ENCODE data around the gene S100A3. TPM values are rescaled to one million over a fixed set of nuclear protein-coding genes. Genes with fewer than 3 reads are reported as not detected.

The S100A3 gene
- total and polyA plus RNA-seq, 2 of the 13 experiments (the other 11 are each of a cell fraction or from before 2014, with no cell fraction given): 2.5 to 4.5 TPM

DNA sequence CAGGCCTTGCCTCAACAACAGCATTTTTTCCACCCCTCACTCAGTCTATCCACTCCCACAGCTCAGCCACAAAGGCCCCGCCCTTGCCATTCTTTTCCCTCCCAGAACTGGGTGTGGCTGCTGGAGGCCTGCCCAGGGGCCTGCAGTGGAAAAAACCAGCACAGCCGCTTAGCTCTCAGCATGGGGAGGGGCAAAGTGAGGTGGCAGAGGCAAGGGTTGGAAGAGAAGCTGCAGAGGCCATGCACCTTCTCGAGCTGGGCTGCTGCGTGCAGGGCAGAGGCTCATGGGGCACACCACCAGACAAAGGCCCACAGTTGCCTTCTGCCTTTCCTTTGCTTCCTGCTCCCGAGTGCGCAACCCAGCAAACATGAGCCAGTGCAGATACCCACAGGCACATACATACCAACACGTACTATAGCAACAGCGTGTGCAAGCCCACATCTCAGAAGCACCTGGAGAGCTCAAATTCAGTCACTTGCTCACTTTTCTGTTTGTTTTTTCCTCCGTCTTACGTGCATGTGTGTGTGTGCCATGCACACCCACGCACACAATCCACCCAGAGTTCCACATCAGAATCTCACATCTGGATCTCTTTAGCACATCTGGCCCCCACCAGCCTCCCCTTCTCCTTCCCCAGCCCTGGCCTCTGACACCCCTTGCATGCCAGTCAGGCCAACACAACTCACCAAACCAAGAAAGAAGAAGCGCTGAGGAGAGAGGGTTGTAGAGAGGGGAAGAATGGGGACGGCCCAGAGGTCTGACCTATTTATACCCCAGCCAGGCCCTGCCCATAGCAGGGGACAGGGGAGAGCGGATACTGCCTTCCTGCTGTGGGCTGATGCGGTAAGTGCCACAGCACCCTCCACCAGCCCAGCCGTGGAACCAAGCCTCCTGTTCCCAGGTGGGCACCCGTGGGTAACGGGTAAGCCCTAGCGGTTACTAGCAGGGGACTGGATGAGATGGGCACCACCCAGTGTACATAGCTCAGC, 3.7 kb downstream of the S100A3 start, which contains the start of gene S100A4 (continued):
- TF ChIP-seq ZNF646 (CRISPR knock-in tag; IDR thresholded peaks at IDR 0.05) (no peak), MTA1 (CRISPR knock-in tag; IDR thresholded peaks at IDR 0.05; ENCODE audit: borderline replicate concordance) (no peak), FOXJ3 (CRISPR knock-in tag; IDR thresholded peaks at IDR 0.05; ENCODE audit: borderline replicate concordance) (no peak), HOXA3 (CRISPR knock-in tag; IDR thresholded peaks at IDR 0.05) (no peak; the same call in none of the 2 replicates), ARNT (IDR thresholded peaks at IDR 0.05) (no peak), SRSF9 (IDR thresholded peaks at IDR 0.05; ENCODE audit: borderline replicate concordance, insufficient read depth, low read depth, low read length, poor library complexity, severe bottlenecking) (no peak), ELF3 (CRISPR knock-in tag; IDR thresholded peaks at IDR 0.05) (0 out of 2 replicates have a peak, but pooled peaks have one; percentile 12), SRSF1 (optimal IDR thresholded peaks at IDR 0.05; ENCODE audit: low read depth, low read length) (no peak), YEATS2 (CRISPR knock-in tag; IDR thresholded peaks at IDR 0.05; ENCODE audit: borderline replicate concordance) (peak; percentile 30; the same call in 1 of the 2 replicates), TBX3 (IDR thresholded peaks at IDR 0.05; ENCODE audit: borderline replicate concordance) (no peak), GMEB2 (CRISPR knock-in tag; IDR thresholded peaks at IDR 0.05; ENCODE audit: low read depth) (no peak), ZBTB21 (CRISPR knock-in tag; IDR thresholded peaks at IDR 0.05) (no peak), ZNF33B (CRISPR knock-in tag; IDR thresholded peaks at IDR 0.05) (no peak), NFKBIZ (CRISPR knock-in tag; IDR thresholded peaks at IDR 0.05) (no peak), SIN3A (IDR thresholded peaks at IDR 0.05; ENCODE audit: borderline replicate concordance, low read depth, low read length) (no peak), KDM5B (CRISPR knock-in tag; IDR thresholded peaks at IDR 0.05; ENCODE audit: borderline replicate concordance) (no peak), ZSCAN30 (CRISPR knock-in tag; IDR thresholded peaks at IDR 0.05) (no peak), ZNF337 (CRISPR knock-in tag; IDR thresholded peaks at IDR 0.05; ENCODE audit: borderline replicate concordance, low read depth) (0 out of 2 replicates have a peak, but pooled peaks have one; percentile 45)
- TF ChIP-seq, protein P1, sequence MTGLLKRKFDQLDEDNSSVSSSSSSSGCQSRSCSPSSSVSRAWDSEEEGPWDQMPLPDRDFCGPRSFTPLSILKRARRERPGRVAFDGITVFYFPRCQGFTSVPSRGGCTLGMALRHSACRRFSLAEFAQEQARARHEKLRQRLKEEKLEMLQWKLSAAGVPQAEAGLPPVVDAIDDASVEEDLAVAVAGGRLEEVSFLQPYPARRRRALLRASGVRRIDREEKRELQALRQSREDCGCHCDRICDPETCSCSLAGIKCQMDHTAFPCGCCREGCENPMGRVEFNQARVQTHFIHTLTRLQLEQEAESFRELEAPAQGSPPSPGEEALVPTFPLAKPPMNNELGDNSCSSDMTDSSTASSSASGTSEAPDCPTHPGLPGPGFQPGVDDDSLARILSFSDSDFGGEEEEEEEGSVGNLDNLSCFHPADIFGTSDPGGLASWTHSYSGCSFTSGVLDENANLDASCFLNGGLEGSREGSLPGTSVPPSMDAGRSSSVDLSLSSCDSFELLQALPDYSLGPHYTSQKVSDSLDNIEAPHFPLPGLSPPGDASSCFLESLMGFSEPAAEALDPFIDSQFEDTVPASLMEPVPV (CRISPR knock-in tag; IDR thresholded peaks at IDR 0.05): no peak; the same call in 1 of the 2 replicates

Data from HepG2 (cell line).